ENCODE data around the gene CBLB. TPM values are rescaled to one million over a fixed set of nuclear protein-coding genes. Genes with fewer than 3 reads are reported as not detected.

CBLB gene
- total and polyA plus RNA-seq, 4 donors, result 3.1 to 22.8 (median 9.8) TPM

- Histone ChIP-seq H3K27ac (ENCODE audit: low read depth in 1 of 2, low read length in 2 of 2) (no peak overlapping the region), H3K27me3 (ENCODE audit: control insufficient read depth in 4 of 4, insufficient read depth in 4 of 4, low read length in 3 of 4) (no peaks in the 10 kb centered on the region), H3K4me3 (ENCODE audit: low read depth in 1 of 3, low read length in 3 of 3) (no peak overlapping the region), H3K9ac (ENCODE audit: low read depth in 1 of 2, low read length in 2 of 2) (no peak overlapping the region), H3K9me3 (ENCODE audit: control insufficient read depth in 4 of 4, low read length in 3 of 4) (no peaks in the 10 kb centered on the region), H3K36me3 (ENCODE audit: control insufficient read depth in 4 of 4, insufficient read depth in 3 of 4, low read depth in 1 of 4, low read length in 3 of 4) (no peaks in the 10 kb centered on the region), H3K4me1 (ENCODE audit: control insufficient read depth in 4 of 4, insufficient read depth in 4 of 4, low read length in 3 of 4) (no peaks in the 10 kb centered on the region)
- DNase-seq (ENCODE audit: low spot score), result no peak
- 90% methylated on average over 4 of the region's 4 CpGs for WGBS
- TF ChIP-seq TAF1 (conservative IDR thresholded peaks at IDR 0.05) (no peak), CTCF (IDR thresholded peaks at IDR 0.05; ENCODE audit: low read depth, low read length, missing input control) (no peak), RXRA (IDR thresholded peaks at IDR 0.05) (no peak)
Measured at GRCh38 chr3:105829229-105829628, 39.6 kb downstream of the CBLB start.

GRCh38 chr3:105828703-105829102 is 40.1 kb downstream of the CBLB start:
- H3K27me3 ChIP-seq (ENCODE audit: control insufficient read depth in 4 of 4, insufficient read depth in 4 of 4, low read length in 3 of 4), result no peaks in the 10 kb centered on the region
- H3K4me1 ChIP-seq (ENCODE audit: control insufficient read depth in 4 of 4, insufficient read depth in 4 of 4, low read length in 3 of 4), result no peaks in the 10 kb centered on the region
- WGBS, result 73% methylated on average over 2 of the region's 2 CpGs
- no peak for DNase-seq (ENCODE audit: low spot score)
- no peak overlapping the region for H3K9ac ChIP-seq (ENCODE audit: low read depth in 1 of 2, low read length in 2 of 2)
- TF ChIP-seq ATF3 (IDR thresholded peaks at IDR 0.05) (no peak), GABPA (IDR thresholded peaks at IDR 0.05 in 1 of 2, conservative IDR thresholded peaks at IDR 0.05 in 1 of 2) (no peak), REST (IDR thresholded peaks at IDR 0.05) (no peak), HNF4A (conservative IDR thresholded peaks at IDR 0.05) (no peak), FOXA1 (IDR thresholded peaks at IDR 0.05) (no peak), ZBTB33 (IDR thresholded peaks at IDR 0.05) (no peak), NR2F2 (IDR thresholded peaks at IDR 0.05) (no peak), RAD21 (IDR thresholded peaks at IDR 0.05) (no peak), MAX (IDR thresholded peaks at IDR 0.05) (no peak), YY1 (IDR thresholded peaks at IDR 0.05) (no peak), SP1 (IDR thresholded peaks at IDR 0.05) (no peak), HNF4G (IDR thresholded peaks at IDR 0.05) (no peak), FOXA2 (IDR thresholded peaks at IDR 0.05) (no peak), EGR1 (IDR thresholded peaks at IDR 0.05; ENCODE audit: low read depth in 2 of 2) (no peak), JUND (IDR thresholded peaks at IDR 0.05) (no peak), RXRA (IDR thresholded peaks at IDR 0.05) (no peak), CTCF (IDR thresholded peaks at IDR 0.05; ENCODE audit: low read depth, low read length, missing input control) (no peak), TAF1 (conservative IDR thresholded peaks at IDR 0.05) (no peak)
- no peaks in the 10 kb centered on the region for H3K36me3 ChIP-seq (ENCODE audit: control insufficient read depth in 4 of 4, insufficient read depth in 3 of 4, low read depth in 1 of 4, low read length in 3 of 4)
- no peaks in the 10 kb centered on the region for H3K9me3 ChIP-seq (ENCODE audit: control insufficient read depth in 4 of 4, low read length in 3 of 4)
- no peak overlapping the region for H3K27ac ChIP-seq (ENCODE audit: low read depth in 1 of 2, low read length in 2 of 2)
- no peak overlapping the region for H3K4me3 ChIP-seq (ENCODE audit: low read depth in 1 of 3, low read length in 3 of 3)
